Activated T-cell treated with anti-CD3 and anti-CD28 coated beads for 4 hours (primary cell): ENCODE data around the gene NCAPH2.

Source experiments
- DNase-seq: peaks from one replicate; pipeline ENCODE4 v3.0.0-alpha.2; 2020

The NCAPH2 gene

DNA sequence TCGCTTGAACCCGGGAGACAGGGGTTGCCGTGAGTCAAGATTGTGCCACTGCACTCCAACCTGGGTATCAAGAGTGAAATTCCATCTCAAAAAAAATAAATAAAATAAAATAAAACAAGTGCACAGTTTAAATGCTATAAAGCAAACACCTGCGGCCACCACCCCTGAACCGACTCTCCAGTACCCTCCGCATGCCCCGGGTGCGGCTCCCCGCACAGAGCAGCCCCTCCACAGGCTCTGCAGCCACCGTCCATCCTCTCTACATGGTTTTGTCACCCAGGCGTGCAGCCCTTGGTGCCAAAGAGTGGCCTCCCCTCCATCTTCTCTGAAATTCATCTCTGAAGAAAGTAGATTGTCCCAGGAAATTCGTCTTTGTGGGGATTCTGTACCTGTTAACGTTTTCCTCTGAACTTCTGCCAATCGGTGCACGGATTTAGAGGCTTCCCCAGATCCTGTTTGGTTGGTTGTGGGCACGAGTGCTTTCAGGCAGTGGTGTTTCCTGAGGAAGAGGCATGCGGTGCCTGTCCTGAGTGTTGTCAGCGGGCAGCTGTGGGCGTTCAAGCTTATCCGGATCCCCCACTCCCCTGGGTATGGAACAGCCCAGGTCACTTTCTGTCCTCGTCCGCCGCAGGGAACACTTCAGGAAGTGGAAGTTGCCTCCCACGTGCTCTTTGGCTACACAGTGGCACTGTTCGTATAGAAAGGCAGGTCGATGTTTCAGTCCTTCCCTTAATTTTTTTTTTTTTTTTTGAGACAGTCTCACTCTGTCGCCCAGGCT, 17.3 kb upstream of the NCAPH2 start:
- no peak for DNase-seq

GRCh38 chr22:50497093-50497492, 10.9 kb upstream of the NCAPH2 start:
- DNase-seq, result no peak

GRCh38 chr22:50498322-50498890, 9.6 kb upstream of the NCAPH2 start:
- DNase-seq, result peak; percentile 65

DNA sequence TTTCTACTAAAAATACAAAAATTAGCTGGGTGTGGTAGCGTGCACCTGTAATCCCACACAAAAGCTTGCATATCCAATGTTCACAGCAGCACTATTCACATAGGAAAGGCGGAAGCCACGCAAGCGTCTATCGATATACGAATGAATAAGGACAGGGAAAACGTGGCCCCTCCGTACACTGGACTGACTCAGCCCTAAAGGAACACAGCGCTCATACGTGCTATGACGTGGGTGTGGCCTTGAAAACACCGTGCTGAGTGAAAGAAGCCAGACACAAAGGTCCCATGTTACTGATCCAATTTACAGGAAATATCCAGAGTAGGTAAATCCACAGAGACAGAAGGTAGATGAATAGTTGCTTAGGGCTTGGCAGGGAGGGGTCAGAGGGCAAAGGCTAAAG, 7.6 kb upstream of the NCAPH2 start:
- no peak for DNase-seq

- no peak for DNase-seq
These were observed 5.9 kb upstream of the NCAPH2 start for GRCh38 chr22:50502096-50502495.

DNA sequence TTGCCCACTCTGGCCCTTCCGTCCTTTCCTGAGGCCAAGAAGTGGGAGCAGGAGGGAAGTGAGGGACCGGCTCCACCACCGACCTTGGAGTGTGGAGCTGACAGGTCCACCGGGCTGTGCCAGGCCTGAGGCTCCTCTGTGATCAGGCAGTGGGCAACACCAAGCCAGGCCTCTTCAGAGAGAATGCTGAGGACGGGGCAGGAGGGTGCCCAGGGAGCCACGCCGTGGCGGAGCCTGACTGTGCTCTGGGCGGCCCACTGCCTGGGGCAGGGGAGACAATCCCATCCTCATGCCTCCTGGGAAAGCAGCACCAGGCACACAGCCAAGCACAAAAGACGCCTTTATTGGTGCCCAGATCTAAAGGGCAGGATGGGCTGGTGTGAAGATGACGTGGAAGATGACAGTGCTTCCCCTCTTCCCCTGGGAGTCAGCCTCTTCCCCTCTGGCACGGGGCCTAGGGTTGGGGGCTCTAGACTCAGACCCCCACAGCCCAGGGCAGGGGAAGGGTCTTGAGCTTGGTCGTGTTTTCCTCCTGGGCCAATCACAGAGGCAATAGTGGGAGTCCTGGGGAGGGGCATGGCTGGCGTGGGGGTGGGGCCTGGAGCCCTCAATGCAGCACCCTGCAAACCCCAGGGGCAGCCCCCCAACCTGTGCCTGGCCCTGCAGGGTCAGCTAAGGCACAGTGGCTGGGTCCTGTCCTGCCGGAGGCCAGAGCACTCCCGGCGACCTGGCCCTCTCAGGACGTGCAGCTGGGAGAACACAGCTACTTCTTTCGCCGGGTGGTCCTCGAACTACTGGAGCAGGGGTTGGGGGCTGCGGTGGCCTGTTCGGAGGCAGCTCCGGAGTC, 5.2 kb upstream of the NCAPH2 start:
- DNase-seq, result no peak

DNA sequence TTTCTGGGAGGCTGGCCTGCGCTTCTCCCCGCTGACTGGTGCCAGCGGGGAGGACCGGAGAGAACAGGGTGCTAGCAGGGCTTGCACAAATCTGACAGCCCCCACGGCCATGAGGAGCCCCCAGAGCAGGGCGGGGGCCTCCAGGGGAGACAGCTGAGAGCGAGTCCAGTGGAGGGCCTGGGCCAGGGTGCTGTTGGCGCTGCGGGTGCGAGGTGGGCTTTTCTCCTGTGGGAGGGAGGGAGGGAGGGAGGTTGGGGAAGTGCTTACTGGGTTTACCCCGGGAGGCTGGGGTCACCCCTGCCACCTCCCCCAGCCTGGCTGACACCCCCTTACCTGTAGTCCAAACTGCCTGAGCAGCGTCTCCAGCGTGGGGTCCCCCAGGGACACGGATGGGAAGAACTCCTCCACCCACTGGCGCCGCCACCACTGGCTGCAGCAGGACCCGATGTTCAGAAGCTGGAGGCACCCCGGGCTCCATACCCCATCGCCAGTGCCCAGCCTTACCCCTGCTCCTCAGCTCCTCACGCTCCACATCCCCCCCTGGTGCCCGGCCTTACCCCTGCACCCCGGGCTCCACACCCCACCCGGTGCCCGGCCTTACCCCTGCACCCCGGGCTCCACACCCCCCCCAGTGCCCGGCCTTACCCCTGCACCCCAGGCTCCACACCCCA, 4.4 kb upstream of the NCAPH2 start:
- no peak for DNase-seq

- DNase-seq, result no peak
These were observed 3.4 kb upstream of the NCAPH2 start for GRCh38 chr22:50504369-50505211.

- DNase-seq, result no peak
These were observed 2.7 kb upstream of the NCAPH2 start for GRCh38 chr22:50505276-50505775.

DNA sequence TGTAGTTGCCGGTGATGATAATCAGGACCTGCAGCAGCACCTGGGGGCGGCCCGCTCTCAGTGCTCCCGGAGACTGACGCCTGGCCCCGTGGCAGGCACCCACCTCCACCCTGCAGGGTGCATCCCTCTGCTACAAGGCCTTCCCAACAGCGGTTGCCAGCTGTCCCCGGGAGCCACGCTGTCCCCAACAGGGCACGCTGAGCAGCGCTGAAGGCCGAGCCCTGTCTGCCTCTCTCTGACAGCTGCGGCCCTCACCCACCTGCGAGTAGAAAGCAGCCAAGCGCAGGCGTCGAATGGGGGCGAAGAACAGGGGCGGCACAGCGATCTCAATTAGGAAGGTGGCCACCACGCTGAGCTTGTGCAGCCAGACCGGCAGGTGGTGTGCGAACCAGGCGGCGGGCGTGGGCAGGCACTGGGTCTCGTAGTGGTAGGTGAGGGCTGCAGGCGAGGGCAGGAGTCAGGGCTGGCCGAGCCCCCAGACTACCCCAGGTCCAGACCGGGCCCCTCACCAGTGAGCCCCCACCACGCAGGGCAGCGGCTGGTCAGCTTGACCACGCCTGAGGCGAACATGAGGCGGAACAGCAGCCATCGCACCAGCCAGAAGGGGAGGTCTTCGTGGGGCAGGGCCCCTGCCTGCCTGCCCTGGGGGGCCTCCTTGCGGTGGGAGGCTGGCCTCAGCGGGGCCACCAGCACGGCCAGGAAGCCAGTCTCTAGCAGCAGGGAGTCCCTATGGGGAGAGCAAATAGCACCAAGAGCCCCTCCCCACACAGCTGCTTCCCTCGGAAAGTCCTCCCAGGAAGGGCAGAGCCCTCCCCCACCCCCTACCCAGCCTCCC, 2.0 kb upstream of the NCAPH2 start:
- no peak for DNase-seq

DNA sequence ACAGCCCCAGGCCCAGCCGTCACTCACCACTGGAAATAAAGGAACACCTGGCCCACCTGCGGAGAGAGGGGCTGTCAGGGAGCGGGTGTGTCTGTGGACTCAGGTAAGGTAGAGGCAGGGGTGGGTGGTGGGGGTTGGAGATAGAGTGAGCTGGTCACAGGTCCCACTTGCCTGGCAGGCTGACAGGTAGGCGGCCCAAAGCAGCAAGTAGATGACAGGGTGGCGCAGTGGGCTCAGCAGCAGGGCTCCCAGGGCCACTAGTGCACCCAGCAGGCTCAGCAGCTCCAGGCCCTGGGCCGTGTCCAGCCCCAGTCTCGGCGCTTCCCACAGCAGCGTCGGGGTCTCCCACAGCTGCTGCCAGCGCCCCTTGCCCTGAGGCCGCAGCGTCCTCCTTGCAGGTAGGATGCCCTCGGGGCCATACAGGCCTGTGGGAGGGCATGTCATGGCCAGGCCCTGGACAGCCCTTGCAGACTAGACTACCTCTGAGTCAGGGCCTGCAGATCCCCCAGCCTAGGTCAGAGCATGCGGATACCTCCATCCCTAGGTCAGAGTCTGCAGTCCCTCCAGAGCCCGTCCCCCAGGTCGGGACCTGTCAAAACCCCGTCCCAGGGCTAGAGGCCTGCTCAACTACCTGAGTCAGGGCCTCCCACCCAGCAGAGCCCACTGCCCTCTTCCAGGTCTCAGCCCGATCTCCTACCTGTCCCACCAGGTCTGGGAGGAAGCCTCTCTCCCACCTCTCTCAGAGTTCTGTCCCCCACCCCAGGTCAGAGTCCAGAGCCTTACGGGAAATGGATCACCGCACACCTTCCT, 1.2 kb upstream of the NCAPH2 start:
- no peak for DNase-seq

- DNase-seq, result peak; percentile 92
These were observed 518 bp upstream of the NCAPH2 start, which contains the start of gene LMF2 for GRCh38 chr22:50507421-50507990. Gene LMF2, minus strand, starts transcription at chr22:50507702. Its CDS starts 27 bp downstream, at chr22:50507675.

DNA sequence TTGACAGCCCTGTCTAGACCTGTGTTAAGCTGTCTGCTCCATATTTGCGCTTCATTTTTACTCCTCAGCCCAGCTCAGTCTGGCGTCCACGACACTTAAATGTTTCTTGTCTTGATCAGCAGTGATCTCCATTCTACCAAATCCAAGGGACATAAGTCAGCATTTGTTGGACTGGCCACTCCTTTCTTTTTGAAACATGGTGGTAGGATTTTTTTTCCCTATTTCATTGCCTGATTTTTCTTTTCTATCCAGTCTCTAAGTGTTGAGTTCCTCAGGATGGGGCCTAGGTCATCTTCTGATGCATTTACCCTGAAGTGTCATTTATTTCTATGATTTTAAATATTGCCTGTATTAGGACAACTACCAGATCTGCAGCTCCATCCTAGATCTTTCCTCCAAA, 873 bp downstream of the NCAPH2 start:
- no peak for DNase-seq

GRCh38 chr22:50513175-50513574, 5.2 kb downstream of the NCAPH2 start:
- no peak for DNase-seq

DNA sequence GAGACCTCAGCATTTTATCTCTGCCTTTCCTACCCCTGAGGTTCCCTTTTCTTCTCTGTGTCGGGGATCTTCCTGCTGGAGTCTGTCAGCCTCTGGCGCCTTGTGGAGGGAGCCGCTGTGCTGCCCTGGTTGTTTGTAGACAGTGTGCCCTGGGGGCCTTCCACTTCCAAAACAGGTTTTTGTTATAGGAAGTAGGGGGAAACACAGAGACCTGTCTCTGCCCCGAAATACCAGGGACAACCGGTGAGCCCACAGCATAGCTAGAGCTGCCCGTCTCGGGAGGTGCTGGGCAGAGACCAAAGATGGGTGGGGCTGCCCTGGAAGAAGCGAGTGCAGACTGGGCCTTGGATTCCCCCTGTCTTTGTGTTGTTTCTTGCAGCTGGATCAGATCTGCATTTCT, 8.0 kb downstream of the NCAPH2 start:
- DNase-seq, result no peak

- no peak for DNase-seq
These were observed 8.9 kb downstream of the NCAPH2 start for GRCh38 chr22:50516891-50517290.

DNA sequence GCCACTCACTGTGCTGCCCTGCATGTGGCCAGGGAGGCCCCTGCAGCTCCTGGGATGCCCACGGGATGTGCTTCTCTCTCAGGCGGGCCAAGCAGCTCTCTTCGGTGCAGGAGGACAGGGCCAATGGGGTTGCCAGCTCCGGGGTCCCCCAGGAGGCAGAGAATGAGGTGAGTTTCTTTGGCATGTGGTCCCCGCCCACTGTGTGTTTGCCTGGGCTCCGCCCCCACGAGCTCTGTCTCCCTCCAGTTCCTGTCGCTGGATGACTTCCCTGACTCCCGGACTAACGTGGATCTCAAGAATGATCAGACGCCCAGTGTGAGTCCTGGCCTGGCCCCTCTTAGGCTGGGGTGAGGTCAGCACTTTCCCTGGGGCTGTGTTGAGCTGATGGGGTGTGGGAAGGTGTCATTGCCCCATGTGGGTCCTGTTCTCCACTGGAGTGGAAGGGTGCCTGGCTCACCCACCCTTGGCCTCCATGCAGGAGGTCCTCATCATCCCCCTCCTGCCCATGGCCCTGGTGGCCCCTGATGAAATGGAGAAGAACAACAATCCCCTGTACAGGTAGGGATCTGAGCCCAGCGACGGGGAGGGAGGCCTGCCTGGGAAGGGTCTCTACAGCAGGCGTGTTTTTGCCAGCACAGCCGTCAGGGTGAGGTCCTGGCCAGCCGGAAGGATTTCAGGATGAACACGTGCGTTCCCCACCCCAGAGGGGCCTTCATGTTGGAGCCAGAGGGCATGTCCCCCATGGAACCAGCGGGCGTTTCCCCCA, 9.7 kb downstream of the NCAPH2 start:
- no peak for DNase-seq

DNA sequence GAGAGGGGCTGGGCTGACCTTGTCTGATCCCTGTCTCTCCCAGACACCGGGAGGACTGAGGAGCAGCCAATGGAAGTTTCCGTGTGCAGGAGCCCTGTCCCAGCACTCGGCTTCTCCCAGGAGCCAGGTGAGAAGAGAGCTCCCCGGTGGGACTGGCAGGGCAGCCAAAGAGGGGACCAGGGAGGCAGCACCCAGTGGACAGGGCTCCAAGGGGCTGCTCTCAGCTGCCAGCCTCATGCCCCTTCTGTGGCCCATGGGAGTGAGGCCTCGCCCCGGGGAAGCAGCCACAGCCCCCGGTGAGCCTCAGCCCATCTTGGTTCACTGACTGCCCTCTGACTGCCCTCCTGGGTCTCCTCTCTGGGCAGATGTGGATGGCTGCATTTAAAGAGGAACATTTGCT, 10.6 kb downstream of the NCAPH2 start:
- no peak for DNase-seq

GRCh38 chr22:50519151-50519550, 11.1 kb downstream of the NCAPH2 start:
- DNase-seq, result no peak
